Right ventricle myocardium inferior (tissue), 1 donor: ENCODE measurements around the gene FMN2. TPM values are rescaled to one million over a fixed set of nuclear protein-coding genes. Genes with fewer than 3 reads are reported as not detected.
"Not testable (repeated sequence)": the region's sequence is repeated elsewhere in the genome, so short reads cannot be mapped to it uniquely, and the experiment has no call there.

Source experiments
- ATAC-seq: fragments of 200-7000 bp; cut with Tn5 transposase; one replicate; pipeline ENCODE4 v1.9.1; 2020; ENCODE audit warnings: mild to moderate bottlenecking, moderate library complexity
- DNase-seq: peaks from one replicate; pipeline ENCODE4 v3.0.0; 2021; ENCODE audit errors: missing footprints
- intact Hi-C: fragments of 100-400 bp; cut with DNase I; formaldehyde crosslinking; loops from one replicate; pipeline ENCODE4 v1.11.0; 2022
- total RNA-seq: library from RNA; stranded (reverse); fragmentation: NEBNext Ultra II Directional; extraction: Animal tissue kit (Norgen Biotek cat#: 25700); gene quantifications from one replicate; pipeline ENCODE4 v1.2.1, GENCODE V29; 2021
- donor health status: DM: no; HTN: yes; CAD: no; lungs with severe emphysema.

Gene FMN2
- total RNA-seq, 1 donor from 2014 or later, result not detected

- ATAC-seq (no peak), DNase-seq (no peak)
- intact Hi-C loops, result no loop called here
Observed at GRCh38 chr1:240234485-240235210, 143.0 kb downstream of the FMN2 start.

- no peak for ATAC-seq
- no peak for DNase-seq
- intact Hi-C loops, result no loop called here
Observed at GRCh38 chr1:240235521-240236288, 144.0 kb downstream of the FMN2 start.

GRCh38 chr1:240237305-240237721 is 145.6 kb downstream of the FMN2 start:
- no peak for DNase-seq
- intact Hi-C loops, result no loop called here
- no peak for ATAC-seq

- intact Hi-C loops, result no loop called here
- no peak for ATAC-seq
Observed at GRCh38 chr1:240239309-240239708, 147.6 kb downstream of the FMN2 start.

GRCh38 chr1:240241278-240241677 is 149.6 kb downstream of the FMN2 start:
- DNase-seq (no peak), ATAC-seq (no peak)
- intact Hi-C loops, result no loop called here

More at GRCh38 chr1:240239309-240239708, 147.6 kb downstream of the FMN2 start:
- DNase-seq, result no peak

- ATAC-seq (no peak), DNase-seq (no peak)
- intact Hi-C loops, result no loop called here
Observed at GRCh38 chr1:240242601-240243144, 151.0 kb downstream of the FMN2 start.

GRCh38 chr1:240244968-240245628 is 153.4 kb downstream of the FMN2 start:
- no peak for DNase-seq
- intact Hi-C loops, result no loop called here
- no peak for ATAC-seq

GRCh38 chr1:240245629-240246020 is 153.9 kb downstream of the FMN2 start:
- DNase-seq (no peak), ATAC-seq (no peak)
- intact Hi-C loops, result no loop called here

- ATAC-seq (no peak), DNase-seq (no peak)
- intact Hi-C loops, result no loop called here
Observed at GRCh38 chr1:240247899-240248298, 156.2 kb downstream of the FMN2 start.

GRCh38 chr1:240254006-240254405 is 162.3 kb downstream of the FMN2 start:
- no peak for ATAC-seq
- intact Hi-C loops, result no loop called here
- DNase-seq, result no peak

GRCh38 chr1:240254778-240255291 is 163.2 kb downstream of the FMN2 start:
- intact Hi-C loops, result no loop called here
- DNase-seq (no peak), ATAC-seq (no peak)

- intact Hi-C loops, result no loop called here
Observed at GRCh38 chr1:240255922-240256321, 164.2 kb downstream of the FMN2 start.

GRCh38 chr1:240256836-240257503 is 165.3 kb downstream of the FMN2 start:
- intact Hi-C loops, result no loop called here
- DNase-seq (no peak), ATAC-seq (no peak)

More at GRCh38 chr1:240255922-240256321, 164.2 kb downstream of the FMN2 start:
- DNase-seq (no peak), ATAC-seq (no peak)

- intact Hi-C loops, result no loop called here
- ATAC-seq, result no peak
- no peak for DNase-seq
Observed at GRCh38 chr1:240258910-240259309, 167.2 kb downstream of the FMN2 start.

GRCh38 chr1:240264494-240264893 is 172.8 kb downstream of the FMN2 start:
- ATAC-seq, DNase-seq, intact Hi-C loops: not testable (repeated sequence)

- no peak for DNase-seq
- intact Hi-C loops, result no loop called here
- ATAC-seq, result no peak
Observed at GRCh38 chr1:240271081-240271480, 179.4 kb downstream of the FMN2 start.

GRCh38 chr1:240274569-240274968 is 182.9 kb downstream of the FMN2 start:
- ATAC-seq, result no peak
- no peak for DNase-seq
- intact Hi-C loops, result no loop called here

GRCh38 chr1:240275219-240275618 is 183.5 kb downstream of the FMN2 start:
- intact Hi-C loops, ATAC-seq, DNase-seq: not testable (repeated sequence)

GRCh38 chr1:240278082-240278481 is 186.4 kb downstream of the FMN2 start:
- ATAC-seq (no peak), DNase-seq (no peak)
- intact Hi-C loops, result no loop called here
